HepG2 (cell line): Measurements from ENCODE around the gene PPP1R9B. TPM values are rescaled to one million over a fixed set of nuclear protein-coding genes. Genes with fewer than 3 reads are reported as not detected.

Experiments
- ATAC-seq: fragments of 200-7000 bp; cut with Tn5 transposase; 3 replicates; pipeline ENCODE4 v1.9.1; 2020; ENCODE audit warnings: mild to moderate bottlenecking, moderate library complexity
- BruUV-seq: library from RNA; stranded (reverse); fragments of 400-500 nt; replicated peaks from 2 replicates; lab custom pipeline; 2021; lab: Mats Ljungman, UMichigan
- CTCF ChIA-PET: fragments of 300-600 bp; formaldehyde crosslinking; extraction: SDS; loops from one replicate; lab custom pipeline; 2021; ENCODE audit warnings: low total read pairs, inconsistent platforms, low intra/inter-chr PET ratio; lab: Yijun Ruan, JAX
- POLR2A ChIA-PET: fragments of 350-600 bp; sonication (Branson Sonifier 250); formaldehyde crosslinking; loops from one replicate; lab custom pipeline; 2020; ENCODE audit warnings: antibody characterized with exemption, inconsistent platforms; lab: Yijun Ruan, JAX
- DNase-seq: peaks from one replicate; pipeline ENCODE4 v3.0.0-alpha.2; 2015; ENCODE audit warnings: low spot score
- FAIRE-seq: peaks from 3 replicates; lab custom pipeline; 2011; peaks lifted over from hg19 to GRCh38; lab: Jason Lieb, UNC
- H2AFZ ChIP-seq: one replicate; pipeline ENCODE4 v1.6.1; 2011; ENCODE audit warnings: low read length, inconsistent platforms
- H3K27ac ChIP-seq: fragments of 300-600 bp; 3 replicates; pipeline ENCODE4 v1.8.0; 2011; ENCODE audit warnings: mixed run types, mild to moderate bottlenecking, mixed read lengths, low read length, inconsistent platforms; ENCODE audit not compliant: insufficient read depth; ENCODE audit errors: extremely low read length
- H3K27me3 ChIP-seq, 2 experiments: fragments of 200-600 bp in 1 of 2; 2 replicates in 1 of 2; 3 replicates in 1 of 2; pipeline versions ENCODE4 v1.6.0 to v1.8.0; 2011; ENCODE audit warnings: low read length in 2 of 2, mild to moderate bottlenecking in 2 of 2, moderate library complexity in 2 of 2, inconsistent platforms in 1 of 2; ENCODE audit not compliant: insufficient read depth in 2 of 2, control insufficient read depth in 1 of 2
- H3K36me3 ChIP-seq, 2 experiments: fragments of 200-600 bp in 1 of 2; replicated peaks in 1 of 2; 2 replicates in 1 of 2; 3 replicates in 1 of 2; pipeline versions ENCODE4 v1.5.1 to v1.8.0; 2011; ENCODE audit warnings: low read length in 2 of 2, inconsistent platforms in 1 of 2; ENCODE audit not compliant: insufficient read depth in 2 of 2, control insufficient read depth in 1 of 2
- H3K4me1 ChIP-seq: 2 replicates; pipeline ENCODE4 v1.5.1; 2012; ENCODE audit warnings: low read length, inconsistent platforms; ENCODE audit not compliant: insufficient read depth
- H3K4me2 ChIP-seq: 2 replicates; pipeline ENCODE4 v1.6.0; 2011; ENCODE audit warnings: low read depth, low read length, inconsistent platforms
- H3K4me3 ChIP-seq, 3 experiments: fragments of 200-600 bp in 1 of 3; sonication (generic), shearing (Covaris generic) in 1 of 3; replicated peaks in 1 of 3; 2 replicates each; pipeline ENCODE4 v1.5.1; 2011 to 2016; ENCODE audit warnings: low read length in 3 of 3, inconsistent platforms in 2 of 3, low read depth in 2 of 3, mild to moderate bottlenecking in 2 of 3, control low read depth in 1 of 3, mixed read lengths in 1 of 3; ENCODE audit not compliant: insufficient read depth in 1 of 3
- H3K79me2 ChIP-seq: one replicate; pipeline ENCODE4 v1.6.1; 2011; ENCODE audit warnings: low read length, inconsistent platforms; ENCODE audit not compliant: insufficient read depth
- H3K9ac ChIP-seq: 2 replicates; pipeline ENCODE4 v1.6.0; 2011; ENCODE audit warnings: mild to moderate bottlenecking, low read depth, low read length, inconsistent platforms; ENCODE audit not compliant: insufficient read depth
- H3K9me3 ChIP-seq: 2 replicates; pipeline ENCODE4 v1.5.1; 2012; ENCODE audit warnings: mild to moderate bottlenecking, low read length
- H4K20me1 ChIP-seq: 2 replicates; pipeline ENCODE4 v1.6.0; 2011; ENCODE audit warnings: inconsistent platforms, mild to moderate bottlenecking, low read length, moderate library complexity; ENCODE audit not compliant: insufficient read depth
- AHDC1 ChIP-seq: sonication (generic); formaldehyde crosslinking; IDR thresholded peaks from 2 replicates; pipeline ENCODE4 v1.5.1; 2020; ENCODE audit warnings: mild to moderate bottlenecking, missing genetic modification reagents, borderline replicate concordance
- CENPT ChIP-seq: sonication (generic); formaldehyde crosslinking; IDR thresholded peaks from 2 replicates; pipeline ENCODE4 v1.8.0; 2022; ENCODE audit warnings: low read depth, mild to moderate bottlenecking, moderate library complexity, missing genetic modification reagents
- FLYWCH1 ChIP-seq: sonication (generic); formaldehyde crosslinking; IDR thresholded peaks from 2 replicates; pipeline ENCODE4 v1.8.1; 2023; ENCODE audit warnings: mild to moderate bottlenecking, missing genetic modification reagents
- GATA4 ChIP-seq: sonication (generic); IDR thresholded peaks from 2 replicates; pipeline ENCODE4 v1.6.1; 2016; ENCODE audit warnings: antibody characterized with exemption, low read depth, borderline replicate concordance
- GLMP ChIP-seq: sonication (generic); formaldehyde crosslinking; IDR thresholded peaks from 2 replicates; pipeline ENCODE4 v1.9.0; 2021; ENCODE audit warnings: missing genetic modification reagents, mild to moderate bottlenecking, borderline replicate concordance
- HNRNPL ChIP-seq: fragments of 200-400 bp; formaldehyde crosslinking; IDR thresholded peaks from 2 replicates; pipeline ENCODE4 v1.6.1; 2017; ENCODE audit warnings: mild to moderate bottlenecking, low read depth, low read length
- JUND ChIP-seq: sonication (generic); formaldehyde crosslinking; IDR thresholded peaks from 2 replicates; pipeline ENCODE4 v1.8.0; 2022; ENCODE audit warnings: mild to moderate bottlenecking, missing genetic modification reagents
- SP140L ChIP-seq: sonication (generic); formaldehyde crosslinking; IDR thresholded peaks from 2 replicates; pipeline ENCODE4 v1.4.0; 2020; ENCODE audit warnings: missing genetic modification reagents, borderline replicate concordance
- U2AF2 ChIP-seq: fragments of 200-400 bp; formaldehyde crosslinking; IDR thresholded peaks from 2 replicates; pipeline ENCODE4 v1.6.1; 2017; ENCODE audit warnings: low read depth, mild to moderate bottlenecking, low read length
- ZNF10 ChIP-seq: sonication (generic); formaldehyde crosslinking; IDR thresholded peaks from 2 replicates; pipeline ENCODE4 v1.4.0; 2020; ENCODE audit warnings: mild to moderate bottlenecking, low read depth, missing genetic modification reagents, borderline replicate concordance
- ZNF160 ChIP-seq: sonication (generic); formaldehyde crosslinking; IDR thresholded peaks from 2 replicates; pipeline ENCODE4 v1.8.0; 2022; ENCODE audit warnings: mild to moderate bottlenecking, inconsistent platforms, missing genetic modification reagents
- ZNF431 ChIP-seq: sonication (generic); formaldehyde crosslinking; IDR thresholded peaks from 2 replicates; pipeline ENCODE4 v1.9.0; 2022; ENCODE audit warnings: missing genetic modification reagents, low read depth, mild to moderate bottlenecking, borderline replicate concordance
- ZNF484 ChIP-seq: sonication (generic); formaldehyde crosslinking; IDR thresholded peaks from 2 replicates; pipeline ENCODE4 v1.5.1; 2020; ENCODE audit warnings: mild to moderate bottlenecking, low read depth, missing genetic modification reagents, borderline replicate concordance
- ZNF530 ChIP-seq: sonication (generic); formaldehyde crosslinking; IDR thresholded peaks from 2 replicates; pipeline ENCODE4 v1.5.0; 2020; ENCODE audit warnings: low read depth, mild to moderate bottlenecking, missing genetic modification reagents
- ZNF576 ChIP-seq: sonication (generic); formaldehyde crosslinking; IDR thresholded peaks from 2 replicates; pipeline ENCODE4 v1.4.0; 2020; ENCODE audit warnings: mild to moderate bottlenecking, missing genetic modification reagents
- ZNF720 ChIP-seq: sonication (generic); formaldehyde crosslinking; IDR thresholded peaks from 2 replicates; pipeline ENCODE4 v1.4.0; 2020; ENCODE audit warnings: missing genetic modification reagents
- ZNF816 ChIP-seq: sonication (generic); formaldehyde crosslinking; IDR thresholded peaks from 2 replicates; pipeline ENCODE4 v1.8.0; 2022; ENCODE audit warnings: missing genetic modification reagents, mild to moderate bottlenecking, borderline replicate concordance
- WGBS: methylation state at CpG from one replicate; pipeline ENCODE4 v1.1.6; 2017; ENCODE audit warnings: low lambda C conversion rate; 5-methylcytosine and 5-hydroxymethylcytosine counted together
- in situ Hi-C: cut with HindIII; loops from 2 replicates; pipeline ENCODE4 v1.10.0; 2017; ENCODE audit warnings: low pct_unique_long_range_greater_than_20kb; ENCODE audit not compliant: extremely low pct_ligation_motif_present
- intact Hi-C: fragments of 100-400 bp; cut with micrococcal nuclease; formaldehyde crosslinking; loops from one replicate; pipeline ENCODE4 v1.10.0; 2022; ENCODE audit not compliant: unreplicated experiment
- polyA plus RNA-seq, 8 experiments: library from polyadenylated mRNA; depleted of rRNA in 3 of 8; stranded (reverse) in 7 of 8; unstranded in 1 of 8; fragments of >200 nt; fragmentation: Illumina TruSeq in 4 of 8; extraction: Trizol in 4 of 8; gene quantifications; 2 replicates each; pipeline versions ENCODE4 v1.2.1 to v1.2.3, GENCODE V29; 2011 to 2016; ENCODE audit warnings: low read depth in 4 of 8, missing spikeins in 1 of 8, mixed read lengths in 1 of 8; ENCODE audit not compliant: insufficient read depth in 1 of 8
- total RNA-seq, 5 experiments: library from RNA; depleted of rRNA; stranded (reverse); fragments of >200 nt; fragmentation: Illumina TruSeq; extraction: Trizol; gene quantifications; 2 replicates each; pipeline ENCODE4 v1.2.3, GENCODE V29; 2016; ENCODE audit warnings: low read depth in 1 of 5

PPP1R9B gene
- total and polyA plus RNA-seq, 2 of the 13 experiments (the other 11 are each of a cell fraction or from before 2014, with no cell fraction given) = 9.4 to 15.8 TPM

GRCh38 chr17:50113624-50114320 lies 36.7 kb downstream of the PPP1R9B start:
- H4K20me1 ChIP-seq = no peaks in the 10 kb centered on the region
- no peak overlapping the region for H3K4me3 ChIP-seq
- peaks cover 0 to 24% of the 10 kb centered on the region in 2 experiments; a peak in 3 of 5 replicates for H3K27me3 ChIP-seq
- no peaks in the 10 kb centered on the region for H3K36me3 ChIP-seq
- ChIA-PET CTCF (interaction anchor here (3.6 kb wide), 1 partner anchor 19 kb away, joined by 15 read pairs; the partner anchor contains the start of gene PDK2), POLR2A (interaction anchor here (1.5 to 2.9 kb wide), 2 partner anchors 10 to 12 kb away, joined by 6 to 32 read pairs; no protein-coding TSS in a partner anchor)
- no peak for DNase-seq
- in situ Hi-C loops = no loop called here
- no peak overlapping the region for H3K9ac ChIP-seq
- ATAC-seq = no peak
- H3K4me2 ChIP-seq = no peak overlapping the region
- H3K27ac ChIP-seq = no peak overlapping the region
- 32% methylated on average over 4 of the region's 7 CpGs for WGBS
- no peak for FAIRE-seq
- peaks cover 68% of the 10 kb centered on the region for H3K4me1 ChIP-seq
- intact Hi-C loops = no loop called here
- no TSS peak for BruUV-seq
- H2AFZ ChIP-seq = no peak overlapping the region
- H3K79me2 ChIP-seq = no peaks in the 10 kb centered on the region
- H3K9me3 ChIP-seq = no peaks in the 10 kb centered on the region
- no peak for TF ChIP-seq ZNF484 (CRISPR knock-in tag)
- TF ChIP-seq ZNF160 = no peak
- TF ChIP-seq HNRNPL = no peak
- TF ChIP-seq ZNF720 (CRISPR knock-in tag) = no peak
- no peak for TF ChIP-seq SP140L (CRISPR knock-in tag)
- TF ChIP-seq U2AF2 = no peak
- no peak for TF ChIP-seq CENPT (CRISPR knock-in tag)
- no peak for TF ChIP-seq FLYWCH1 (CRISPR knock-in tag)
- TF ChIP-seq ZNF431 (CRISPR knock-in tag) = no peak
- TF ChIP-seq AHDC1 (CRISPR knock-in tag) = no peak
- TF ChIP-seq ZNF576 (CRISPR knock-in tag) = no peak
- TF ChIP-seq ZNF816 (CRISPR knock-in tag) = no peak
- no peak for TF ChIP-seq ZNF10 (CRISPR knock-in tag)
- no peak for TF ChIP-seq GLMP
- no peak for TF ChIP-seq JUND (CRISPR knock-in tag)
- TF ChIP-seq GATA4 = no peak
- no peak for TF ChIP-seq ZNF530 (CRISPR knock-in tag)
